Endometrial microvascular endothelial cells (primary cell): Measurements from ENCODE around the gene FNDC3A. TPM values are rescaled to one million over a fixed set of nuclear protein-coding genes. Genes with fewer than 3 reads are reported as not detected.

Experiments
- in situ Hi-C: cut with HindIII; loops from 2 replicates; pipeline ENCODE4 v1.10.0; 2017; ENCODE audit warnings: low sequenced_read_pairs, low pct_unique_long_range_greater_than_20kb; ENCODE audit errors: inconsistent ontology term
- total RNA-seq: library from RNA; depleted of rRNA; stranded (reverse); fragments of >200 nt; gene quantifications from one replicate; pipeline ENCODE4 v1.2.3, GENCODE V29; 2015; ENCODE audit errors: inconsistent ontology term

FNDC3A gene, protein sequence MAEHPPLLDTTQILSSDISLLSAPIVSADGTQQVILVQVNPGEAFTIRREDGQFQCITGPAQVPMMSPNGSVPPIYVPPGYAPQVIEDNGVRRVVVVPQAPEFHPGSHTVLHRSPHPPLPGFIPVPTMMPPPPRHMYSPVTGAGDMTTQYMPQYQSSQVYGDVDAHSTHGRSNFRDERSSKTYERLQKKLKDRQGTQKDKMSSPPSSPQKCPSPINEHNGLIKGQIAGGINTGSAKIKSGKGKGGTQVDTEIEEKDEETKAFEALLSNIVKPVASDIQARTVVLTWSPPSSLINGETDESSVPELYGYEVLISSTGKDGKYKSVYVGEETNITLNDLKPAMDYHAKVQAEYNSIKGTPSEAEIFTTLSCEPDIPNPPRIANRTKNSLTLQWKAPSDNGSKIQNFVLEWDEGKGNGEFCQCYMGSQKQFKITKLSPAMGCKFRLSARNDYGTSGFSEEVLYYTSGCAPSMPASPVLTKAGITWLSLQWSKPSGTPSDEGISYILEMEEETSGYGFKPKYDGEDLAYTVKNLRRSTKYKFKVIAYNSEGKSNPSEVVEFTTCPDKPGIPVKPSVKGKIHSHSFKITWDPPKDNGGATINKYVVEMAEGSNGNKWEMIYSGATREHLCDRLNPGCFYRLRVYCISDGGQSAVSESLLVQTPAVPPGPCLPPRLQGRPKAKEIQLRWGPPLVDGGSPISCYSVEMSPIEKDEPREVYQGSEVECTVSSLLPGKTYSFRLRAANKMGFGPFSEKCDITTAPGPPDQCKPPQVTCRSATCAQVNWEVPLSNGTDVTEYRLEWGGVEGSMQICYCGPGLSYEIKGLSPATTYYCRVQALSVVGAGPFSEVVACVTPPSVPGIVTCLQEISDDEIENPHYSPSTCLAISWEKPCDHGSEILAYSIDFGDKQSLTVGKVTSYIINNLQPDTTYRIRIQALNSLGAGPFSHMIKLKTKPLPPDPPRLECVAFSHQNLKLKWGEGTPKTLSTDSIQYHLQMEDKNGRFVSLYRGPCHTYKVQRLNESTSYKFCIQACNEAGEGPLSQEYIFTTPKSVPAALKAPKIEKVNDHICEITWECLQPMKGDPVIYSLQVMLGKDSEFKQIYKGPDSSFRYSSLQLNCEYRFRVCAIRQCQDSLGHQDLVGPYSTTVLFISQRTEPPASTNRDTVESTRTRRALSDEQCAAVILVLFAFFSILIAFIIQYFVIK
- 42.5 TPM for total RNA-seq

DNA sequence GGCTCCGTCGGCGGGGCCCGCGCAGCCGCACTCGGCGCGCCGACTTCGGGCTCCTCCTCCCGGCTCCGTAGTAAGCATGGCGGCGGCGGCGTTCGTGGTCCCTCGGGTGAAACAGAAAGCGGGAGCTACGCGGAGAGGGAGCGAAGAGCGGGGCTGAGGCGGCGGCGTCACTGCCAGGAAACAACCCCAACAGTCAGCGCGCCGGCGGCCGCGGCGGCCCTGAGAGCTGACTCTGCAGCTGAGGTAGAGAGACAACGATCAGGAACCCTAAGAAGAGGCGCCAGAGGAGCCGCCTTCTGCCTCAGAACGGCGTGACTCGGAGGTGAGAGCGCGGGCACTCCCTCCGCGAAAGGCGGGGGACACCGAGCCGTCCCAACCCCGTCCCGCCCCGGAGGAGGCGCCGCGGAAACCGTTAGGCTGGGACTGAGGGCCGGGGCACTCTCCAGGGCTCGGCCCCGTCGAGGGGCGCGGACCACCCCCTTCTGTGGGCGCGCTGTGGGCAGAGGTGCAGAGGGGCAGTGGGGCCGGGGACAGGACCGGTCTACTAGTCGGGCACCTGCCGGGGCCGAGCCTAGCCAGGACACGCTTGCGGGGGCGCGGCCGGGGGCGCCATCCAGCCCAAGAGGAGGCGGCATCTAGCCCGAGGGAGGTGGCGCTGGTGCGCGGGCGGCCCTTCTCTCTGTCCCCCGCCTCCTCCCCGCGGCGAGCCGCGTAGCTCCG is at the start of gene FNDC3A:
Gene FNDC3A (plus strand): TSS at position 57 of the 720 bp plus-strand sequence. CDS start 30,279 bp downstream, outside the sequence.
- in situ Hi-C loops, result no loop called here

GRCh38 chr13:48928757-48929430 is 46.8 kb upstream of the FNDC3A start:
- in situ Hi-C loops, result no loop called here

DNA sequence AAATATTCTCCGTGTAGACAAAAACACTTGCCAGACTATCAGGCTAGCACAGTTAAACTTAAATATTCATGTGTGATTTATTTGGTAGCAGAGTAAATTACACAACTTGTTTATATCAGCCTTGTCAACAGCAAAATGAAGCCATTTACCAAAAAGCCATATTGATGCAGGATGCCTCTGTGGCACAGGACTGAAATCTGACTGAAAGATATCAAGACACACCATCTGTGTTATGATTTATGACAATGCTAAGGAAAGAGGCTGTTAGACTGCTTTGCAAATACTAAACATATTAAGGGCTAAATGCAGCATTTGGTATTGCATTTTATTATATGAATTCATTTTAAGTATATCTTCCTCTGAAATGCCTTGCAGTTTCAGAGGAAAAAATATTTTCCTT is 44.8 kb upstream of the FNDC3A start:
- in situ Hi-C loops, result no loop called here

DNA sequence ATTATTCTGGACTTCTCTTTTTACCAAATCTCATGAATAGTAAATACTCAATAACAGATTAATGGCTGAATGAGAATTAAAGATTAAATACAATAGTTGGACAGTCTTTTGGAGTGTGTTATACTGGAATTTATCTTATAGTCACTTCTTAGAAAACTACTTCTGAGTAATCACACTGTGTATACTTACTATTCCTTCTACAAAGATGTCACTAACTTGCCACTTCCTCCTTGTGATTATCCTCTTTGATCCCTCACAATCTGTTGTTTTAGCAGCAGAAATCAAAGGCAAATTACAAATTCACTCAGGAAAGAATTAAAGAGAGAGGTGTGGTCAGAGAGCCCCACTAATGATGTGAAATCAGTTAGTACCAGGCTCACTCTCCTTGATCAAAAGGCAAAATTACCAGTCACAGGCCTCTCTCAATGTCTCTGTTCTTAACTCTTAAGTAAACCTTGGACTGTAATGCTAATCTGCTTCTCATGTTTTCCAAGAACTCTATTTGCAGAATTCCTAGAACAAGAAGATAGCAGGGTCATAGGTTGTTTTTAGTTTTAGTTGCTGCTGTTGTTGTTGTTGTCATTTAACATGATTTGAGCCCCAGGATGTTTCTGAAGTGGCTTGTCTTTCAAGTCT is 37.3 kb upstream of the FNDC3A start:
- in situ Hi-C loops, result no loop called here

DNA sequence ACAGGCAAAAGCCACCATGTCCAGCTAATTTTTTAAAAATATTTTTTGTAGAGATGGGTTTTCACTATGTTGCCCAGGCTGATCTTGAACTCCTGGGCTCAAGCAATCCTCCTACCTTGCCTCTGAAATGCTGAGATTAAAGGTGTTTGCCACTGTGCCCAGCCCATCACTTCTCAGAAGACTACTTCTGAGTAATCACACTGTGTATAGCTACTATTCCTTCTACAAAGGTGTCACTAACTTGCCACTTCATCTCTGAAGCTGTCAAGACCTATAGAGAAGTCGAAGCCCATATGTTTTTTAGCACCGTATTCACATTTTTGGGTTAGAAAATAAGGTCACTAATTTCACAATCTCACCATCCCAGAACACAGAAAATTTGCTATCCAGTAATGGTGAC is 36.0 kb upstream of the FNDC3A start:
- in situ Hi-C loops, result no loop called here

GRCh38 chr13:48942131-48942530 is 33.6 kb upstream of the FNDC3A start:
- in situ Hi-C loops, result no loop called here

- in situ Hi-C loops, result no loop called here
These were observed 31.5 kb upstream of the FNDC3A start for GRCh38 chr13:48944221-48944620.

- in situ Hi-C loops, result no loop called here
These were observed 30.1 kb upstream of the FNDC3A start for GRCh38 chr13:48945626-48946025.

DNA sequence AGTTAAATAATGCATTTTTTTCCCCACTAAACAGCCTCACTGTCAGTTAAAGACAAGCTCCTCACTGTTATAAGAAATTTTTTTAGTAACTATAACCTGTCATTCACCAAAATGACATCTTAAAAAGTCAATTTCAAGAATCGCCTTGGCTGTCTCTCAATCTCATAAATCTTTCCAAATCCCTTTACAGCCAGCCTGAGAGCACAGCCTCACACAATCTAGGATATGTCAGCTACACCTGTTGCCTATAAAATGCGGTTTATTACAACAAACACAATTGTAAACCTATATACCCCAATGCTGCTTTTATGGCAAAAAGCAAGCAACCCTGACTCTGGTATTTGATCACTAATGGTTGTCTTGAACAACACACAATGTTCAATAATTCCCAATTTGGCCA is 29.5 kb upstream of the FNDC3A start:
- in situ Hi-C loops, result no loop called here

DNA sequence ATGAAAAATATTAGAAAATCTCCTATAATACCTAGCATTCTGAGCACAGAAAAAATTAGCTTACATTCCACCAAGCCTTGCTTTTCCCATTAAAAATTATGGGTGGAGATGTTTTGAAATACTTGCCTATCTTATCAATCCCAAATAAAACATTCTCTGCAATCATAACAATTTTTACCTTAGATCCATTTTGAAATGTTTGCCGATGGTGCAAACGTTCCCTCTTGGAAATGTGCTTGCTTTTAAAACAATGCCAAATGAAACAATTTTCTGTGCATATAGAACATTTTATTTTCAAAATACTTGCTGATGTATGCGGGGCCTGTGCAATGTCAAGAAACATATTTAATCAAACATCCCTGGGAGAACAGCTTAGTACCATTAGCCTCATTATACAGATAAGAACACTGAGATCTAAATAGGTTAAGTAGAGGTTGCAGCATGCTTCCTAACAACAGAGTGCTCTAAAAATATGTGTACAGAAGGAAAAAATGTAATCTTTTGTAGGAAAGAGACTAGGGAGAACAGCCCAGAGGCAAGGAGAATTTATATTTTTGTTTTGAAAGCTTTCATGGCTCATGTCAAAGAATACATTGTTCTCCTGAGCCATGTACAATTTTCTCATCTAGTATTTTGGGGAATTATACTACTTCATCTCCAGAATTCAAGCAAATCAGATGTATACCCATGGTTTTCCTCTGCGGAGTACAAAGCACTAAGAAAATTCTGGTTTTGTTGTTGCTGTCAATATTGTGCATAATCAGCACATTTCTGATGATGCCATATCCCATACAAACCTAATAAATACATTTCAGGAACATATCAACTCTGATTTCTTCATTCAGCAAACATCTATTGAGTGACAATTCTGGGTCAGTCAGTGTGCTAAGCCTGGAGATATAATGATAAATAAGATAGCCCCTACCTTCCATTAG is 25.9 kb upstream of the FNDC3A start:
- in situ Hi-C loops, result no loop called here

GRCh38 chr13:48950501-48950875 is 25.2 kb upstream of the FNDC3A start:
- in situ Hi-C loops, result no loop called here

GRCh38 chr13:48954081-48954480 is 21.6 kb upstream of the FNDC3A start:
- in situ Hi-C loops, result no loop called here

GRCh38 chr13:48955536-48955935 is 20.2 kb upstream of the FNDC3A start:
- in situ Hi-C loops, result no loop called here

GRCh38 chr13:48961379-48961778 is 14.3 kb upstream of the FNDC3A start:
- in situ Hi-C loops, result no loop called here

DNA sequence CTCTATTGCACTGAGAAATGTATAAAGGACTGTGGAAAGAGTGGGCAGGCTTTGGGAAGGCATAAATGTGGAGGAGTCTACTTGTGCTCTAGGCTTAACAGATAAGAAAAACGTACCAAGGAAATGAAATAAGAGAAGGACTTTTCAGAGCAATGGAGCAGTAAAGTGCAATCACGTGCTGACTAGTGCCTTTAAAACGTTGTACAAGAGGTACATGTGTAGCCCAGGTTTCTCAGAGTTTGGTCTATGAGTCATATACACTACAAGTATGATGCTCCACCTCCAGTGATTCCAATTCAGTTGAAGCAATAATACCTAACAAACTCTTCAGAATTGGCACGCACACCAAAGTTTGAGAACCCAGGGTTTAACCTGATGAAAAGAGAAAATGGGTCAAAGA is 13.4 kb upstream of the FNDC3A start:
- in situ Hi-C loops, result no loop called here

DNA sequence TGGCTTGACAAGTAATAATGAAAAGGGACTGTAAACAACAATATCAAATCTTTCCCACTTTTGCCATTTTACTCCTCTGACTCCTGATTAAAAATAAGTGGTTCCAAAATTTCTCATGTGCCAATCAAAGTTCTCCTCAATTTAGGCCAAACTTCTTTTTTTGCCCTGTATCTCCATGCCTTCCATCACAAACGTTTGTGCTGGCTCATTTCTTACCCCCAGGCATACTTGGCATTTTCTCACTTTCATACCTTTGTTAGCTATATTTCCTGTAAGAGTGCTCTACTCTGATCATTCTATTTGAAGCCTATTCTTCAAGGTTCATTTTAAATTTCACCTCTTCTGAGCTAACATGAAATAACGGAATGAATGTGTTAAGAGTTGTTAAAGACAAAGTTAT is 10.0 kb upstream of the FNDC3A start:
- in situ Hi-C loops, result no loop called here

DNA sequence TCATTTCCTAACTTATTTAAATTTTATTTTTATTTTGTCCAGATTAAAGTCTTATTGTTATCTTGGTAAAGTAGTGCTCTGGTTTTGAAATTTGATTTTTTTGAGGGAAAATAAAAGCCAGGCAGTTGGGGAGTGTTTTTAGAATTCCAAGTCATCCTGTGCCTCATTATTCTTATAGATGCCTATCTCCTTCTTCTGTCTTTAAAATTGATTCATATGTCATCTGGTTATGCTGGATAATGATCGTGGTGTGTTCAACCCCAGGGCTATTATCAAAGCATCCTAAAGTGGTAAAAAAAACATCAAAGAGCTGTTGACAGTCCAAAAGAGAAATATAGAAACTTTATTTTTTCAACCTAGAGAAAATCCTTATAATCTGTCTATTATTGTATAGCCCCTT is 6.0 kb upstream of the FNDC3A start:
- in situ Hi-C loops, result no loop called here
